ENCODE results near the gene UBE2E3. TPM values are rescaled to one million over a fixed set of nuclear protein-coding genes. Genes with fewer than 3 reads are reported as not detected.

UBE2E3 gene
- total RNA-seq, 6 experiments from 2014 or later, result 21.0 to 45.5 (median 31.0) TPM

- no peak for DNase-seq
- ATAC-seq, result no peak
- intact Hi-C loops (cut with DNase I), result no loop called here
- Histone ChIP-seq H3K27me3 (no peaks in the 10 kb centered on the region), H3K27ac (no peak overlapping the region), H3K36me3 (no peaks in the 10 kb centered on the region), H3K4me3 (no peak overlapping the region), H3K4me1 (no peaks in the 10 kb centered on the region), H3K9me3 (no peaks in the 10 kb centered on the region)
- no peak for TF ChIP-seq POLR2A (IDR thresholded peaks at IDR 0.05)
- TF ChIP-seq, protein P1, sequence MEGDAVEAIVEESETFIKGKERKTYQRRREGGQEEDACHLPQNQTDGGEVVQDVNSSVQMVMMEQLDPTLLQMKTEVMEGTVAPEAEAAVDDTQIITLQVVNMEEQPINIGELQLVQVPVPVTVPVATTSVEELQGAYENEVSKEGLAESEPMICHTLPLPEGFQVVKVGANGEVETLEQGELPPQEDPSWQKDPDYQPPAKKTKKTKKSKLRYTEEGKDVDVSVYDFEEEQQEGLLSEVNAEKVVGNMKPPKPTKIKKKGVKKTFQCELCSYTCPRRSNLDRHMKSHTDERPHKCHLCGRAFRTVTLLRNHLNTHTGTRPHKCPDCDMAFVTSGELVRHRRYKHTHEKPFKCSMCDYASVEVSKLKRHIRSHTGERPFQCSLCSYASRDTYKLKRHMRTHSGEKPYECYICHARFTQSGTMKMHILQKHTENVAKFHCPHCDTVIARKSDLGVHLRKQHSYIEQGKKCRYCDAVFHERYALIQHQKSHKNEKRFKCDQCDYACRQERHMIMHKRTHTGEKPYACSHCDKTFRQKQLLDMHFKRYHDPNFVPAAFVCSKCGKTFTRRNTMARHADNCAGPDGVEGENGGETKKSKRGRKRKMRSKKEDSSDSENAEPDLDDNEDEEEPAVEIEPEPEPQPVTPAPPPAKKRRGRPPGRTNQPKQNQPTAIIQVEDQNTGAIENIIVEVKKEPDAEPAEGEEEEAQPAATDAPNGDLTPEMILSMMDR (IDR thresholded peaks at IDR 0.05), result no peak
- WGBS (ENCODE audit: insufficient coverage, low coverage, low lambda C conversion rate, missing lambda C conversion rate), result 73% methylated on average over 3 of the region's 3 CpGs
Observed at GRCh38 chr2:181025004-181025403, 44.6 kb downstream of the UBE2E3 start.

DNA sequence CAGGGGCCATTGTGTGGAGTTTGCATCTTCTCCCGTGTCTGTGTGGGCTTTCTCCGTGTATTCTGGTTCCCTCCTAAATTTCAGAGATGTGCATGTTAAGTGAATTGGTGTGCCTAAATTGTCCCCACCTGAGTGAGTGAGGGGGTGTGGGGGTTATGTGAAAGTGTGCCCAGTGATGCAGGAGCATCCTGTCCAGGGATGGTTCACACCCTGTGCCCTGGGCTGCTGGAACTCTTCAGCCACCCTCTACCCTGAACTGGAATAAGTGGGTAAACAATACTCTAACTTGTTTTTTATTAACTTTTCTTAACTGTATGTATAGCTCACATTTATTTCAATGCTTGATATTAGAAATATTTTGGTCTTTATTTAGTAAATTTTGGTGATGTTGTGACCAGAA is 56.0 kb downstream of the UBE2E3 start:
- ATAC-seq (no peak), DNase-seq (no peak)
- no peaks in the 10 kb centered on the region for H3K9me3 ChIP-seq
- TF ChIP-seq, protein P1 (IDR thresholded peaks at IDR 0.05), result no peak
- no peak for TF ChIP-seq POLR2A (IDR thresholded peaks at IDR 0.05)
- intact Hi-C loops (cut with DNase I), result no loop called here
- H3K4me1 ChIP-seq, result peaks cover 0 to 1% (median 0%) of the 10 kb centered on the region in 4 donors
- WGBS (ENCODE audit: insufficient coverage, low coverage, low lambda C conversion rate, missing lambda C conversion rate), result 94% methylated on average over 2 of the region's 2 CpGs
- H3K36me3 ChIP-seq, result no peaks in the 10 kb centered on the region
- H3K27ac ChIP-seq, result no peak overlapping the region
- no peak overlapping the region for H3K4me3 ChIP-seq
- no peaks in the 10 kb centered on the region for H3K27me3 ChIP-seq

DNA sequence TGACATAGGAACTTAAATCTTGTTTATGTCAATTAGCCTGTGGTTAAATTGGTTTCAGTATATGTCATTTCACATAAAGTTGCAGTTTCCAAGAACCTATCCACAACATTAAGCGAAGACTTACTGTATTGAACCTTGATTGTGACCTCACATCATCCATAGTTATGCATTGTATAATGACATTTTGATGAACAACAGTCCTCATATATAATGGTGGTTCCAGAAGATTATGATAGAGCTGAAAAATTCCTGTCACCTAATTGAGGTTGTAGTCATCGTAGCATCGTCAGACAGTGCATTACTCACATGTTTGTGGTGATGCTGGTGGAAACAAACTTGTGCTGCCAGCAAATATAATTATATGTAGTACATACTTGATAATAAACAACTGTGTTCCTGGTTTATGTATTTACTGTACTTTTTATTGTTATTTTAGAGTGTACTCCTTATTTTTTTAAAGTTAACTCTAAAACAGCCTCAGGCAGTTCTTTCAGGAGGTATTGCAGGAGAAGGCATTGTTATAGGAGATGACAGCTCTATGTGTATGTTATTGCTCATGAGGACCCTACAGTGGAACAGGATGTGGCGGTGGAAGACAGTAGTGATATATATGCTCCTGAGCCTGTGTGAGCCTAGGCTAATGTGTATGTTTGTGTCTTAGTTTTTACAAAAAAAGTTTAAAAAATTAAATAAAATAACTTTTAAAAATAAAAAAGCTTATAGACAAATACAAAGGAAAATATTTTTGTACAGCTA is 56.6 kb downstream of the UBE2E3 start:
- TF ChIP-seq POLR2A (IDR thresholded peaks at IDR 0.05), result no peak
- TF ChIP-seq, protein P1 (IDR thresholded peaks at IDR 0.05), result no peak
- Histone ChIP-seq H3K4me3 (no peak overlapping the region), H3K9me3 (no peaks in the 10 kb centered on the region), H3K36me3 (no peaks in the 10 kb centered on the region), H3K27ac (no peak overlapping the region), H3K27me3 (no peaks in the 10 kb centered on the region), H3K4me1 (no peaks in the 10 kb centered on the region)
- no peak for DNase-seq
- intact Hi-C loops (cut with DNase I), result no loop called here
- 86% methylated on average over 4 of the region's 4 CpGs for WGBS (ENCODE audit: insufficient coverage, low coverage, low lambda C conversion rate, missing lambda C conversion rate)
- no peak for ATAC-seq

GRCh38 chr2:181037922-181038321 is 57.5 kb downstream of the UBE2E3 start:
- no peak for DNase-seq

More at GRCh38 chr2:181037922-181038321, 57.5 kb downstream of the UBE2E3 start:
- TF ChIP-seq, protein P1 (IDR thresholded peaks at IDR 0.05), result no peak
- no peak for TF ChIP-seq POLR2A (IDR thresholded peaks at IDR 0.05)
- no peaks in the 10 kb centered on the region for H3K4me1 ChIP-seq
- H3K4me3 ChIP-seq, result no peak overlapping the region
- intact Hi-C loops (cut with DNase I), result no loop called here
- no peak overlapping the region for H3K27ac ChIP-seq
- 100% methylated on average over 1 of the region's 1 CpG for WGBS (ENCODE audit: insufficient coverage, low coverage, low lambda C conversion rate, missing lambda C conversion rate)
- ATAC-seq, result no peak
- H3K27me3 ChIP-seq, result no peaks in the 10 kb centered on the region
- H3K36me3 ChIP-seq, result no peaks in the 10 kb centered on the region
- H3K9me3 ChIP-seq, result no peaks in the 10 kb centered on the region
